GM21390 (cell line): ENCODE measurements around the gene ATG13.

Experiments
- ATAC-seq: cut with Tn5 transposase; IDR thresholded peaks from one replicate; pipeline ENCODE4 v1.9.1; 2021; ENCODE audit not compliant: unreplicated experiment

ATG13 gene

GRCh38 chr11:46722566-46723358, 105.4 kb downstream of the ATG13 start:
- ATAC-seq, result no peak

- ATAC-seq, result no peak
Observed at GRCh38 chr11:46723359-46723680, 106.0 kb downstream of the ATG13 start.

- no peak for ATAC-seq
Observed at GRCh38 chr11:46724088-46724487, 106.7 kb downstream of the ATG13 start.
